Astrocyte (in vitro differentiated cells and primary cell): ENCODE results near the gene CDCP1.

Experiments used
- CTCF ChIP-seq: IDR thresholded peaks from 2 replicates; pipeline ENCODE4 v1.5.1; 2011; ENCODE audit warnings: low read depth, mild to moderate bottlenecking, inconsistent platforms, low read length, moderate library complexity; ENCODE audit not compliant: insufficient read depth
- EZH2 ChIP-seq: IDR thresholded peaks from 2 replicates; pipeline ENCODE4 v1.6.1; 2012; ENCODE audit warnings: mild to moderate bottlenecking, low read length, inconsistent platforms; ENCODE audit not compliant: insufficient read depth

GRCh38 chr3:45055032-45055410, 91.2 kb downstream of the CDCP1 start:
- no peak for TF ChIP-seq CTCF
- TF ChIP-seq EZH2 = no peak
